Activated CD4-positive, alpha-beta memory T cell treated with anti-CD3 and anti-CD28 coated beads for 36 hours (primary cell): ENCODE measurements around the gene SLC22A14. TPM values are rescaled to one million over a fixed set of nuclear protein-coding genes. Genes with fewer than 3 reads are reported as not detected.

Experiments used
- CTCF ChIA-PET: fragments of 350-600 bp; sonication (Branson Sonifier 250); formaldehyde crosslinking; loops from one replicate; lab custom pipeline; 2021; ENCODE audit warnings: antibody characterized with exemption, inconsistent platforms; lab: Charles Lee
- POLR2A ChIA-PET: fragments of 350-600 bp; sonication (Branson Sonifier 250); formaldehyde crosslinking; loops from one replicate; lab custom pipeline; 2021; ENCODE audit warnings: antibody characterized with exemption; lab: Charles Lee
- DNase-seq: peaks from one replicate; pipeline ENCODE4 v3.0.0-alpha.2; 2020
- H3K27ac Mint-ChIP-seq: one replicate; pipeline ENCODE4 v1.8.0; 2021; ENCODE audit warnings: mixed read lengths
- H3K27me3 Mint-ChIP-seq: one replicate; pipeline ENCODE4 v1.8.0; 2021; ENCODE audit warnings: mixed read lengths
- H3K36me3 Mint-ChIP-seq: one replicate; pipeline ENCODE4 v1.8.0; 2021; ENCODE audit warnings: mixed read lengths
- H3K4me1 Mint-ChIP-seq: one replicate; pipeline ENCODE4 v1.8.0; 2021; ENCODE audit warnings: low read depth, mixed read lengths
- H3K4me3 Mint-ChIP-seq: one replicate; pipeline ENCODE4 v1.8.0; 2021; ENCODE audit warnings: mild to moderate bottlenecking, mixed read lengths
- H3K9me3 Mint-ChIP-seq: one replicate; pipeline ENCODE4 v1.8.0; 2021; ENCODE audit warnings: mixed read lengths
- intact Hi-C: fragments of 100-400 bp; cut with micrococcal nuclease; formaldehyde crosslinking; loops from one replicate; pipeline ENCODE4 v1.15.1; 2023
- total RNA-seq, 2 experiments: library from RNA; stranded (reverse); gene quantifications; one replicate each; pipeline ENCODE4 v1.2.3, GENCODE V29; 2021

Gene SLC22A14
- total RNA-seq, 2 experiments from 2014 or later: not detected

DNA sequence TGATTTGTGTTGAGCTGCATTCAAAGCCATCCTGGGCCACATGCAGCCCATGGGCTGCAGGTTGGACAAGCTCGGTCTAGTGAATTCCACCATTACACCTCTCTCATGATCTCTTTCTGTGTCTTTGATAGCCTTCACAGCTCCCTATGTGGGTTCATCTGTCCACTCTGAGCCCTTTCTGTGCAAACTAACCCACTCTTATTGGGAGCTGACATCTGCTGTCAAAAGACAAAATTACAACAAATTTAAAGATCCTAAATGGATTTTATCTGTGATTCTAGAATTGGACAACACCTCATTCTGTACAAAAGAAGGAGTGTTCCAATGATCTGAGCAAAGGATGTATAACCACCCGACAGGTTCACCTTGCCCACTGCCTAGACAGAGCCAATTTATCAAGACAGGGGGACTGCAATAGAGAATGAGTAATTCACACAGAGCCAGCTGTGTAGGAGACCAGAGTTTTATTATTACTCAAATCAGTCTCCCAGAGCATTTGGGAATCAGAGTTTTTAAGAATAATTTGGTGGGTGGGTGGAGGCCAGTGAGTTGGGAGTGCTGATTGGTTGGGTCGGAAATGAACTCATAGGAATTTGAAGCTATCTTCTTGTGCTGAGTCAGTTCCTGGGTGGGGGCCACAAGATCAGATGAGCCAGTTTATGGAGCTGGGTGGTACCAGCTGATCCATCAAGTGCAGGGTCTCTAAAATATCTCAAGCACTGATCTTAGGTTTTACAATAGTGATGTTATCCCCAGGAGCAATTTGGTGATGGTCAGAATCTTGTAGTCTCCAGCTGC is 61.9 kb downstream of the SLC22A14 start:
- Mint-ChIP-seq H3K4me3 (no peak overlapping the region), H3K9me3 (peaks cover 3% of the 10 kb centered on the region), H3K36me3 (no peaks in the 10 kb centered on the region), H3K27ac (no peak overlapping the region), H3K27me3 (no peaks in the 10 kb centered on the region), H3K4me1 (peaks cover 6% of the 10 kb centered on the region)
- DNase-seq: no peak
- ChIA-PET CTCF (interaction anchor here (0.6 to 5.2 kb wide), 6 partner anchors 12 to 367 kb away, joined by 3 to 75 read pairs (median 12); partner anchors contain the start of gene OXSR1), POLR2A (no interaction called here)
- intact Hi-C loops: no loop called here

DNA sequence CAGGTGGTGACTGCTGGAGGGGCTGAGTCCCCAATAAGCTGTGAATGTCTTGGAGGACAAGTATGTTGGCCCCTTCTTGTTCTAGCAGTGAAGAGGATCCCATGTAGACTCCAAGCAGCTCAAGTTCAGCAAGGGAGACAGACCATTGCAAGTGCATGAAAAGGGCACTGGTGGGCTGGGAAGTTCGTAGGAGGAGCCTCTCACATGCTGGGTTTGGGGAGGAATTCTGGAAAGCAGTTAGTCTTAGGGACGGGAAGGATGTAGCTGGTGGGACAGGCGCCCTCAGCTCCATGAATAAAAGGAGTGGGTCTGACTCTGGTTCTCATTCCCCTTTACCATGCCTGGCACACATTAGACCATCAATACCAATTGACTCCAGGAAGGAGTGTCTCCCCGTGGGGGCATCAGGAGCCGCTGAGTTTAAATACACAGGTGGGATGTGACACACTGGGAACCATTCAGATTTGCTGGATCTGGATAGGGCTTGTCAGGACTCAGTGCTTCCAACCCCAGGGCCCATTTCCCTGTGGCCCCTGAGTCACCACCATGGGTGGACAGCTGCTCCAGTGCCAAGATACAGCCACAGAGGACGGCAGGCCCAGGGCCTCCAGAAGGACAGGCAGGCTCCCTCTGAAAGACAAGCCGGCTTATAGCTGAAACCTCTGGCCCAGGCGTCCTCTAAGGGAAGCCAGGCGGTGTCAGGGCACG is 63.9 kb downstream of the SLC22A14 start:
- no peaks in the 10 kb centered on the region for H3K36me3 Mint-ChIP-seq
- CTCF ChIA-PET: interaction anchor here (0.7 to 5.2 kb wide), 36 partner anchors 9 to 942 kb away, joined by 3 to 75 read pairs (median 4); partner anchors contain the start of genes ACAA1, EXOG and OXSR1
- DNase-seq: no peak
- peak overlapping the region; percentile 66 for H3K4me3 Mint-ChIP-seq
- no peaks in the 10 kb centered on the region for H3K27me3 Mint-ChIP-seq
- no peak overlapping the region for H3K27ac Mint-ChIP-seq
- peaks cover 6% of the 10 kb centered on the region for H3K4me1 Mint-ChIP-seq
- intact Hi-C loops: loop anchor here (2.0 to 5.0 kb wide), 7 partner anchors 109 to 301 kb away; partner anchors contain the start of genes ACAA1, EXOG, OXSR1 and SCN5A
- POLR2A ChIA-PET: interaction anchor here (1.0 to 1.2 kb wide), 4 partner anchors 58 to 181 kb away, joined by 3 to 4 read pairs (median 3); partner anchors contain the start of gene OXSR1
- H3K9me3 Mint-ChIP-seq: peaks cover 3% of the 10 kb centered on the region

GRCh38 chr3:38346587-38347410 is 64.7 kb downstream of the SLC22A14 start, which contains the start of gene XYLB:
XYLB (plus strand) TSS chr3:38346785; CDS start chr3:38346869, 84 bp downstream.
- Mint-ChIP-seq H3K27ac (no peak within 1 kb of the TSS), H3K36me3 (peaks cover 1% of the 10 kb centered on the region), H3K9me3 (peaks cover 3% of the 10 kb centered on the region), H3K4me3 (peak within 1 kb of the TSS; percentile 71), H3K27me3 (no peaks in the 10 kb centered on the region), H3K4me1 (peaks cover 6% of the 10 kb centered on the region)
- peak; percentile 84 for DNase-seq
- ChIA-PET POLR2A (interaction anchor here (1.0 to 1.2 kb wide), 4 partner anchors 106 to 182 kb away, joined by 3 to 4 read pairs (median 3); partner anchors contain the start of genes ACVR2B and OXSR1), CTCF (interaction anchor here (0.6 to 5.2 kb wide), 42 partner anchors 8 to 372 kb away, joined by 3 to 75 read pairs (median 4); partner anchors contain the start of genes ACAA1, EXOG and OXSR1)
- intact Hi-C loops: loop anchor here (2.0 to 5.0 kb wide), 7 partner anchors 108 to 301 kb away; partner anchors contain the start of genes ACAA1, EXOG, OXSR1 and SCN5A

GRCh38 chr3:38347421-38348200 is 65.5 kb downstream of the SLC22A14 start:
- ChIA-PET CTCF (interaction anchor here (1.0 to 5.2 kb wide), 17 partner anchors 8 to 308 kb away, joined by 3 to 75 read pairs (median 5); partner anchors contain the start of gene EXOG), POLR2A (interaction anchor here (1.0 to 1.2 kb wide), 2 partner anchors 106 to 183 kb away, joined by 3 read pairs; partner anchors contain the start of genes ACVR2B and OXSR1)
- peaks cover 5% of the 10 kb centered on the region for H3K36me3 Mint-ChIP-seq
- H3K4me1 Mint-ChIP-seq: peaks cover 6% of the 10 kb centered on the region
- H3K4me3 Mint-ChIP-seq: peak overlapping the region; percentile 71
- no peaks in the 10 kb centered on the region for H3K27me3 Mint-ChIP-seq
- no peak for DNase-seq
- H3K9me3 Mint-ChIP-seq: peaks cover 3% of the 10 kb centered on the region
- intact Hi-C loops: loop anchor here (2.0 to 5.0 kb wide), 7 partner anchors 107 to 300 kb away; partner anchors contain the start of genes ACAA1, EXOG, OXSR1 and SCN5A
- H3K27ac Mint-ChIP-seq: no peak overlapping the region

DNA sequence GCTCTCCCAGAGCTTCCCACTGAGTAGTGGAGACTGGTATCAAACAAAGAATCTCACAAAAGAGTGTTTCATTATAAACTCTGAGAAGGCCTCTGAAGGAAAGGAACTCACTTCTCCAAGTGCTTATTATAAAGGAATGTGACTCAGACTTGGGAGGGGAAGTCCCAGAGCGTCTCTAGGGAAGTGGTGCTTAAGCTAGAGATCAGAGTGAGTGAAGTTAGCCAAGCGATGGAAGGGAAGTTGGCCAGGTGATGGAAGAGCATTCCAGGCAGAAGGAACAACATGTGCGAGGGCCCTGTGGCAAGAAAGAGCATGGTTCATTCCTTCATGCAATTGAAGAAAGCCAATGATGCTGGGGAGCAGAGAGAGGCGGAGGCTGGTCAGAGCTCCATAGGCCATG is 66.8 kb downstream of the SLC22A14 start:
- intact Hi-C loops: loop anchor here (5.0 kb wide), 3 partner anchors 148 to 298 kb away; partner anchors contain the start of genes EXOG and SCN5A
- Mint-ChIP-seq H3K4me1 (peaks cover 5% of the 10 kb centered on the region), H3K4me3 (no peak overlapping the region), H3K27me3 (no peaks in the 10 kb centered on the region), H3K9me3 (peaks cover 1% of the 10 kb centered on the region), H3K36me3 (peaks cover 7% of the 10 kb centered on the region), H3K27ac (no peak overlapping the region)
- CTCF ChIA-PET: no interaction called here
- POLR2A ChIA-PET: no interaction called here
- DNase-seq: no peak

DNA sequence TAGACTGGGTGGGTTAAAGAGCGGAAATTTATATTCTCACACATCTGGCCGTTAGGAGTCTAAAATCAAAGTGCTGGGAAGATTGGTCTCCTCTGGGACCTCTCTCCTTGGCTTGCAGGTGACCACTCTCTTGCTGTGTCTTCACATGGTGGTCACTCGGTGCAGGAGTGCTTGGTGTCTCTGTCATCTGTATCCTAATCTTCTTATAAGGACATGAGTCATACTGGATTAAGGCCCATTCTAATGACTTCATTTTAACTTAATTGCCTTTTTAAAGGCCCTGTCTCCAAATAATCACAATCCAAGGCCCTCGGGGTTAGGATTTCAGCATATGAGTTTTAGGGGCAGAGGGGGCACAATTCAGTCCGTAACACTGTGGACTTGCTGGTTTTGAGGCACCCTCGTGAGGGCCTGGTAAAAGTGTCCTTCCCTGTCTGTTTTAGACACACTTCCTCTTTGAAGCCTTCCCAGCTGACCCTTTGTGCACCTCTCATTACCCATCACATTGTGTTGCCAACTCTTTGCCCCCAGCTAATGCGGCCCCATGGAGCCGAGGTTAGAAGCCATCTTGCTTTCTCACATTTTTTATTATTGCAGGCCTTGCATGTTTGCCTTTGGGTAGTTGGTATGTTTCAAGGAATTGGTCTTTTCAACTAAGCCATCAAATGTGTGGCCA is 67.7 kb downstream of the SLC22A14 start:
- intact Hi-C loops: loop anchor here (5.0 kb wide), 3 partner anchors 147 to 297 kb away; partner anchors contain the start of genes EXOG and SCN5A
- CTCF ChIA-PET: no interaction called here
- Mint-ChIP-seq H3K4me1 (peaks cover 3% of the 10 kb centered on the region), H3K36me3 (peaks cover 7% of the 10 kb centered on the region), H3K4me3 (no peak overlapping the region), H3K27me3 (no peaks in the 10 kb centered on the region), H3K9me3 (no peaks in the 10 kb centered on the region), H3K27ac (no peak overlapping the region)
- DNase-seq: no peak
- POLR2A ChIA-PET: no interaction called here

DNA sequence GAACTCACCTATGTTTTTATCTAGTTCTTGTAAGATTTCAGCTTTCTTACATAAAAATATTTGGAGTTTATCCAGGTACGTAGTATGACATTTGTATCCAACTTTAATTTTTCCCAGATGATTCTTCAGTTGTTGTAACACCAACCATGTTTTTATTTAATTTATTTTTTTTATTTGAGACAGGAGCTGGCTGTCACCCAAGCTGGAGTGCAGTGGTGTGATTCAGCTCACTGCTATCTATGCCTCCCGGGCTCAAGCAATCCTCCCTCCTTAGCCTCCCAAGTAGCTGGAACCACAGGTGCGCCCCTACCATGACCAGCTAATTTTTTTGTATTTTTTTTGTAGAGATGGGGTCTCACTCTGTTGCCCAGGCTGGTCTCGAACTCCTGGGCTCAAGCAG is 71.1 kb downstream of the SLC22A14 start:
- H3K36me3 Mint-ChIP-seq: peaks cover 7% of the 10 kb centered on the region
- intact Hi-C loops: no loop called here

DNA sequence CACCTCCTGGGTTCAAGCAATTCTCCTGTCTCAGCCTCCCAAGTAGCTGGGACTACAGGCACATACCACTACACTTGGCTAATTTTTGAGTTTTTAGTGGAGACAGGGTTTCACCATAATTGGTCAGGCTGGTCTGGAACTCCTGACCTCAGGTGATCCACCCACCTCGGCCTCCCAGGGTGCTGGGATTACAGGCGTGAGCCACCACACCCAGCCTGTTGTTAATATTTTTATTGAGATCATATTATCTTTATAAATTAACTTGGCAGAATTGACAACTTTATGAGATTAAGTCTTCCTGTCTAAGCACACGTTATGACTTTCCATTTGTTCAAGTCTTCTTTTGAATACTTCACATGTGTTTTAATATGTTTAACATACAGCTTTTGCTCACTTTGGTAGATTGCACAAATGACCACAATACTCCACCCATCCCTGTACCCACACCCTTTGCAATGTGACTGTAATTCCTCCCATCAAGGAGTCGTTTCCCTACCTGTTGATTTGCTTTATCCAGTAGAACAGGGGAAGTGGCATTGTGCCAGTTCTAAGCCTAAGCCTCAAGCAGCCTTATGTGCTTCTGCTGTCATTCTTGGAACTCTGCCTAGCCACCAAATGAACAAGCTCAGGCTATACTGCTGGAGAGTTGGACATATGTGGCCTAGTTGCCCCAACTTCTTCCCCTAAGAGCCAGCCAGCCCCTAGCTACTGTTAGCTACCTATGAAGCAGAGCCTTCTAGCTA is 72.7 kb downstream of the SLC22A14 start:
- Mint-ChIP-seq H3K27me3 (no peaks in the 10 kb centered on the region), H3K9me3 (no peaks in the 10 kb centered on the region), H3K4me1 (no peaks in the 10 kb centered on the region), H3K36me3 (peaks cover 7% of the 10 kb centered on the region), H3K4me3 (no peak overlapping the region), H3K27ac (no peak overlapping the region)
- POLR2A ChIA-PET: interaction anchor here (0.6 kb wide), 1 partner anchor 187 kb away, joined by 4 read pairs; no protein-coding TSS in a partner anchor
- intact Hi-C loops: no loop called here
- no peak for DNase-seq
- CTCF ChIA-PET: interaction anchor here (1.3 kb wide), 1 partner anchor 8 kb away, joined by 7 read pairs; the partner anchor contains the start of gene XYLB

More for the DNA sequence above, 71.1 kb downstream of the SLC22A14 start:
- H3K4me1 Mint-ChIP-seq: no peaks in the 10 kb centered on the region
- H3K4me3 Mint-ChIP-seq: no peak overlapping the region
- no peak overlapping the region for H3K27ac Mint-ChIP-seq
- POLR2A ChIA-PET: no interaction called here
- H3K9me3 Mint-ChIP-seq: no peaks in the 10 kb centered on the region
- CTCF ChIA-PET: interaction anchor here (0.7 kb wide), 1 partner anchor 181 kb away, joined by 3 read pairs; no protein-coding TSS in a partner anchor
- no peak for DNase-seq
- no peaks in the 10 kb centered on the region for H3K27me3 Mint-ChIP-seq

DNA sequence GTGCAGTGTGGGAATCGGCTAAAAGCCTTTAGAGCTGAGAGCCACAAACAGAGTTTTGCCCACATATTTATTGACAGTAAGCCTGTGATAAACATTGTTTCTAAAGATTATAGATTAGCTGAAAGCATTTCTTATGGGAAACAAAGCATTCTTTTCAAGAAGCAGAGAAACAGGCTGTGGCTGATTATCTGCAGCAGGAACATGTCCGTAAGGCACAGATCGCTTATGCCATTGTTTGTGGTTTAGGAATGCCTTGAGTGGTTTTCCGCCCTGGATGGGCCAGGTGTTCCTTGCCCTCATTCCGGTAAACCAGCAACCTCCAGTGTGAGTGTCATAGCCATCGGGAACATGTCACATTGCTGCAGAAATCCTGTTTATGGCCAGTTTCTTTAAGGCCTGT is 76.9 kb downstream of the SLC22A14 start:
- H3K36me3 Mint-ChIP-seq: no peaks in the 10 kb centered on the region
- no peak for DNase-seq
- no peaks in the 10 kb centered on the region for H3K4me1 Mint-ChIP-seq
- ChIA-PET POLR2A (no interaction called here), CTCF (no interaction called here)
- intact Hi-C loops: no loop called here
- H3K4me3 Mint-ChIP-seq: no peak overlapping the region
- H3K27me3 Mint-ChIP-seq: no peaks in the 10 kb centered on the region
- H3K27ac Mint-ChIP-seq: no peak overlapping the region
- H3K9me3 Mint-ChIP-seq: no peaks in the 10 kb centered on the region
